Amygdala (tissue), 56 donors: ENCODE results near the gene OR5AP2.
"Not testable (repeated sequence)": the region's sequence is repeated elsewhere in the genome, so short reads cannot be mapped to it uniquely, and the experiment has no call there.

Experiments used
- DNase-seq, 56 donors: peaks; one replicate each; lab custom pipeline; 2025; lab: John Stamatoyannopoulos, UW

The OR5AP2 gene

DNA sequence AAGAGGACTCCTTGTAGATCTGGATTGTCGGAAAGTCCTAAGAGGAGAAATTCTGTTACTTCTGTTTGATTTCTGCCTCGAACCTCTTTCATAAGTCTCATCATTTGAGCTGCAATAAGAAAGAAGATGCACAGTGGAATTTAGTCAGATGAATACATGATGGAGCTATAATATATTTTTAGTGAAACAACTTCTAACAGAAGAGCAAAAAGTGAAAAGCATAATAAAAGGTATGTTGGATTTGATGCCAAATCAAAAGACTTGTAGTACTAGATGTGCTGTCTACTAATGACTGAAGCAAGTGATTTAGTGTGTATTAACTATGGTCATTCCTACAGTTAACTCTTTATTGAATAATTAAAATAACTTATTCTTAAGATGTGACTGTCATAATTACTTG lies at the start of gene OR5AP2:
Gene OR5AP2 (minus strand): TSS at position 101 of the 400 bp plus-strand sequence. CDS start 0 bp downstream, at position 101.
- no peak for DNase-seq

GRCh38 chr11:56691179-56691578 lies 48.9 kb upstream of the OR5AP2 start:
- not testable (repeated sequence) for DNase-seq

DNA sequence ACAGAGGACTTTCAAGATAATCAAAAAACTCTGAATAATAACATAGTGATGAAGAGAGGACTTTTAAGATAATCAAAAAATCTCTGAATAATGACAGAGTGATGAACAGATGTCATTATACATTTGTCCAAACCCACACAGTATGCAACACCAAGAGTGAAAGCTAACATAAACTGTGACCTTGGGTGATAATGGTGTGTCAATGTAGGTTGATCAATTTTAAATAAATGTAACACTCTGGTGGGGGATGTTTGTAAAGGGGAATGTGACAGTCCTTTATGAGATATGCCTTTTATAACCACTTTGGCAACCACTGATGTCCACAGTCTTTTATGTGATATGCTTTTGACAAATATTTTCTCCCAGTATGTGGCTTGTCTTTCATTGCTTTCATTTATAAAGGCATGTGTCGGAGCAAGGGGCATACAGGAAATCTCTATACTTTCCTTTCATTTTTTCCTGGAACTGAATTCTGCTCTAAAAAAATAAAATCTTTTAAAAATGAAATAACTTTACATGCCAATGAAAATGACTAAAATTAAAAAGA lies 46.4 kb upstream of the OR5AP2 start:
- no peak for DNase-seq

DNA sequence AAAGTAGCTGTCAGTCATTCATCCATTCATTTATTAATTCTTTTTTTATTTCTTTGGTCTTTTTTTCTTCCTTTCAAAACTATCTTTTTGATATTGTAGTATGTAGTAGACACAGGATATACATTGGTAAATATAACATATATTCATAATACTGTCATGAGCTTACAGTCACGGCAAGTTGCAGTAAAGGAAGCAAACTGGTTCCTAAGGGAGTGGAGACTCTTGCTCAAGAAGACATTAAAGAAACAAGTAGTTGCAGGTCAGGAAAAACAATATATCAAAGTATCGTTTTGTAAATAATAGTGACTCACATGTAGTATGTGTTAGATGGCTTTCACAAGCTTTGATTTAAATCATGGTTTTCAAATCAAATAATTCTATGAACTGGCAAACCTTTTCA lies 28.7 kb upstream of the OR5AP2 start:
- DNase-seq: no peak

- DNase-seq: no peak
These were observed 21.1 kb upstream of the OR5AP2 start, which contains the start of gene OR5AR1 for GRCh38 chr11:56663386-56663785. Gene OR5AR1, plus strand, starts transcription at chr11:56663686. Its CDS starts 0 bp downstream, at chr11:56663686.

- DNase-seq: no peak
These were observed 17.5 kb upstream of the OR5AP2 start for GRCh38 chr11:56659755-56660154.

DNA sequence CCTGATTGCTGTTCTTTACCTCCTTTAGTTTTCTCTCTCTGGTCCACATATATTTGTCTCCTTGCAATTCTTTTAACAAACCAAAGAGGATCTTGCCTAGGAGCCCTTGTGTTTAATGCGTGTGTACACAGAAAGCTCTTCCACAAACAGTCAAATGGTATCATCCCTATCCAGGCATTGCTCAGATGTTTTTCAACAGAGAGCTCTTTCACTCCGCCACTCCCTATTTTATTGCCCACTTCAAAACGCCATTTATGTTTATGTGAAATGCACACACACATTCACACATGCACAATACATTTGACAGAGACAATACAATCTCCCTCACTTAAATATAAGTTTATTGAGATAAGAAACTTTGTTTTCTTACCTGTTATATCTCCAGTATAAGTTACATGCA lies 4.7 kb downstream of the OR5AP2 start:
- DNase-seq: no peak

GRCh38 chr11:56636861-56637260 lies 5.4 kb downstream of the OR5AP2 start:
- DNase-seq: no peak

DNA sequence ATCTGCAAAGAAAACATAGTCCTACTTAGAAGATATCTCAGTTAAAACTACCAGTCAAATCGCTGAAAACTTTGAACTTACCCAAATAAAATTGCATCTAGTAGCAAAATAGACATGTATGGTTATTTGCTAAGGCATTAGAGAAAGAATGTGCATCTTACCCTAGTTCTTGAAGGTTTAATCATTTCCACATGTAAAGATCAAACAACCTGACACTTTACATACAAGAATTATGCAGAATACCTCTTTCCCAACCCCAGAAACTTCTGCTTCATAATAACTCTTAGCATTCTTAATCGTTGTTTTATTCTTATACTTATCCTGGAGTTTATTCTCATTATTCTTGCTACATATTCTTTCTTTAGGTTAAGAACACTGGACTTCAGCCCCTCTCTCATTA lies 9.9 kb downstream of the OR5AP2 start:
- no peak for DNase-seq

DNA sequence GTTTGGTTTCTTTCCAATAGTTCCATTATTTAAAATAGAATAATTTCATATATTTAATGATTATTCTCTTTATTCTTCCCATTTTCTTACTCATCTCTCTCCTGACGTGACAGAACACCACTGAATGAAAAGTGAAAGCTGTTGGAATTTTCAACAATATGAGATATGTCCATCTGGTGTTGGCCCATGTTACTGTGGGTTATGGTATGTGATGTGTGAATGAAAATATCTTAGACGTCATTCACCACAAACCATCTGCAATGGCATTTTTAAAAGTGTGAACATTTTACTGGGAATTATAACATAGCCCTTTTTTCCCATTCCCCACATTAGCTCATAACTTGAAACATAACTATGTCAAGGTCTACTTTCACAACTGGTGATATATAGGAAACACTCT lies 16.3 kb downstream of the OR5AP2 start:
- DNase-seq: no peak

DNA sequence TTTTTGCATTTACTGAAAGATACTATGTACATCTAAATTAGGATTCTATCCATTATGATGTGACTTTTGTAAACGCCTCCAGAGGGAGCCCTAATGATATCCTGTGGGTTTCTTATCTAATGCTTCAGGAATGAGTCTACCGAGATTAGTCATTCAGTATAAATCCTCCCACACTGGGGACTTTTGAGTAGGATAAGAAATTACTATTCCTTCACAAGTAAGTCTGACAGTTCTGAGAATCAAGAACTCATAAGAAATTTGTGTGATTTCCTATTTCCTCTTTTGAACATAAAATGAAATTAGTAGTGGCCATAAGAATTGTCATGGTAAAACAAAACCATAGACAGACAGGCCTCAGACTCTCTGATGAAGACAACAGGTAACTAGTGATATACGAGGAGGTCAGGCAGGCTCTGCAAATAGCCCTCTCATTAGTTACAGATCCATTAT lies 17.6 kb downstream of the OR5AP2 start:
- peak in 2 of 56 donors; percentile 26 to 45 for DNase-seq

DNA sequence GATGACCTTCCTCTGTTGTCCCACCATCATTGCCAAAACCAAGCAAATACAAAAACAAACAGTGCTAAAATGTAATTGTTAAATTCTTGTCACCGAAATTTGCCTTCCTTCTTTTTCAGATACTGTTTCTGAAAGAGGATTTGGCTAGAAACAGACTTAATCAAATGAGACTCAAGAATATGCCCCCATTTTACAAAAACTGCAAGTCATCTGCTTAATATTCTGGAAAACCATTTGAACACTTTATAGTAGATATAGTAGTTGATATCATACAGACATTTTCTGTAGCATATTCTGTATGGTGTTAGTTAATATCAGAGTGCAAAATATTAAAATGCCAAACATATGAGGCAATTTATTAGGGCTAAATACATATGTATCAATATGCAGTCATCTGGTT lies 31.1 kb downstream of the OR5AP2 start:
- DNase-seq: no peak

DNA sequence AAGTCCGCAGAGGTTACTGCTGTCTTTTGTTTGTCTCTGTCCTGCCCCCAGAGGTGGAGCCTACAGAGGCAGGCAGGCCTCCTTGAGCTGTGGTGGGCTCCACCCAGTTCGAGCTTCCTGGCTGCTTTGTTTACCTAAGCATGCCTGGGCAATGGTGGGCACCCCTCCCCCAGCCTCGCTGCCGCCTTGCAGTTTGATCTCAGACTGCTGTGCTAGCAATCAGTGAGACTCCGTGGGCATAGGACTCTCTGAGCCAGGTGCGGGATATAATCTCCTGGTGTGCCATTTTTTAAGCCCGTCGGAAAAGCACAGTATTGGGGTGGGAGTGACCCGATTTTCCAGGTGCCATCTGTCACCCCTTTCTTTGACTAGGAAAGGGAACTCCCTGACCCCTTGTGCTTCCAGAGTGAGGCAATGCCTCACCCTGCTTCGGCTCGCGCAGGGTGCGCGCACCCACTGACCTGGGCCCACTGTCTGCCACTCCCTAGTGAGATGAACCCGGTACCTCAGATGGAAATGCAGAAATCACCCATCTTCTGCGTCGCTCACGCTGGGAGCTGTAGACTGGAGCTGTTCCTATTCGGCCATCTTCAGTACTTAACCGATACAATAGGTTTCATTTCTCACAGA lies 50.0 kb downstream of the OR5AP2 start:
- not testable (repeated sequence) for DNase-seq
